Sigmoid colon (tissue), 7 donors: ENCODE data around the gene HSD17B10. TPM values are rescaled to one million over a fixed set of nuclear protein-coding genes. Genes with fewer than 3 reads are reported as not detected.
"Not testable (repeated sequence)": the region's sequence is repeated elsewhere in the genome, so short reads cannot be mapped to it uniquely, and the experiment has no call there.

ENCODE experiments used
- DNase-seq: peaks from one replicate; pipeline ENCODE4 v3.0.0-alpha.2; 2019
- H3K27ac ChIP-seq, 4 donors: fragments of 200-600 bp; sonication (generic); one replicate each; pipeline ENCODE4 v1.5.1; 2016 to 2019; ENCODE audit warnings: mild to moderate bottlenecking in 1 of 4
- H3K27me3 ChIP-seq, 3 donors: fragments of 200-600 bp; sonication (generic); one replicate each; pipeline ENCODE4 v1.5.1; 2019; ENCODE audit warnings: mild to moderate bottlenecking in 1 of 3
- H3K36me3 ChIP-seq, 4 donors: fragments of 200-600 bp; sonication (generic); one replicate each; pipeline ENCODE4 v1.5.1; 2016 to 2019
- H3K4me1 ChIP-seq, 4 donors: fragments of 200-600 bp; sonication (generic); one replicate each; pipeline ENCODE4 v1.5.1; 2017 to 2019
- H3K4me3 ChIP-seq, 4 donors: fragments of 200-600 bp; sonication (generic); one replicate each; pipeline ENCODE4 v1.5.1; 2017 to 2019; ENCODE audit warnings: mild to moderate bottlenecking in 2 of 4, moderate library complexity in 1 of 4
- H3K9me3 ChIP-seq, 4 donors: fragments of 200-600 bp in 3 of 4; sonication (generic) in 3 of 4; one replicate each; pipeline versions ENCODE4 v1.5.1 to v1.6.1; 2013 to 2019
- CTCF ChIP-seq, 4 experiments: fragments of 450-650 bp in 3 of 4; fragments of 200-600 bp in 1 of 4; IDR thresholded peaks; one replicate each; pipeline ENCODE4 v1.5.1; 2016 to 2019; ENCODE audit warnings: antibody characterized with exemption in 4 of 4, mild to moderate bottlenecking in 3 of 4, moderate library complexity in 2 of 4
- EP300 ChIP-seq, 4 donors: sonication (generic); formaldehyde crosslinking; IDR thresholded peaks; one replicate each; pipeline ENCODE4 v1.6.1; 2017; ENCODE audit warnings: antibody characterized with exemption in 4 of 4
- POLR2A ChIP-seq, 2 donors: fragments of 450-650 bp; IDR thresholded peaks; one replicate each; pipeline ENCODE4 v1.6.1; 2016; ENCODE audit warnings: antibody characterized with exemption in 2 of 2, mild to moderate bottlenecking in 2 of 2, moderate library complexity in 2 of 2
- POLR2AphosphoS5 ChIP-seq, 4 donors: sonication (generic); formaldehyde crosslinking; IDR thresholded peaks; one replicate each; pipeline ENCODE4 v1.6.1; 2017; ENCODE audit warnings: antibody characterized with exemption in 4 of 4
- WGBS, 2 donors: extraction: QIAGEN DNeasy Blood & Tissue Kit; methylation state at CpG; one replicate each; pipeline ENCODE4 v1.1.7; 2013; 5-methylcytosine and 5-hydroxymethylcytosine counted together
- intact Hi-C: fragments of 100-400 bp; cut with DNase I; formaldehyde crosslinking; loops from one replicate; pipeline ENCODE4 v1.15.1; 2023
- polyA plus RNA-seq, 3 donors: library from polyadenylated mRNA; stranded (reverse); fragments of 200-250 nt; gene quantifications; one replicate each; pipeline ENCODE4 v1.2.3, GENCODE V29; 2013
- total RNA-seq, 4 donors: library from RNA; depleted of rRNA; stranded (reverse); fragments of >200 nt; gene quantifications; one replicate each; pipeline ENCODE4 v1.1.0, GENCODE V29; 2016
- donor health status: healthy with polysubstance abuse.
- donor health status: Bipolar disorder and iron deficiency.
- donor health status: healthy.

The HSD17B10 gene
- total and polyA plus RNA-seq, 7 donors: 44.6 to 102 (median 67.4) TPM

- intact Hi-C loops: no loop called here
These were observed 45.1 kb upstream of the HSD17B10 start for GRCh38 chrX:53479301-53479700.

GRCh38 chrX:53476371-53476770 lies 42.2 kb upstream of the HSD17B10 start:
- no peak overlapping the region for H3K4me3 ChIP-seq
- no peaks in the 10 kb centered on the region for H3K4me1 ChIP-seq
- H3K27ac ChIP-seq: no peak overlapping the region
- no peaks in the 10 kb centered on the region for H3K36me3 ChIP-seq
- no peaks in the 10 kb centered on the region for H3K9me3 ChIP-seq
- TF ChIP-seq CTCF (IDR thresholded peaks at IDR 0.05) (no peak), POLR2AphosphoS5 (IDR thresholded peaks at IDR 0.05) (no peak), EP300 (IDR thresholded peaks at IDR 0.05) (no peak), POLR2A (IDR thresholded peaks at IDR 0.05) (no peak)
- DNase-seq: no peak
- intact Hi-C loops: no loop called here
- no peaks in the 10 kb centered on the region for H3K27me3 ChIP-seq
- WGBS, 2 donors: 42 to 59% methylated on average over 2 of the region's 2 CpGs

More at GRCh38 chrX:53479301-53479700, 45.1 kb upstream of the HSD17B10 start:
- no peak for TF ChIP-seq POLR2AphosphoS5 (IDR thresholded peaks at IDR 0.05)
- no peak for TF ChIP-seq EP300 (IDR thresholded peaks at IDR 0.05)
- TF ChIP-seq POLR2A (IDR thresholded peaks at IDR 0.05): no peak
- TF ChIP-seq CTCF (IDR thresholded peaks at IDR 0.05): no peak
- DNase-seq: no peak
- Histone ChIP-seq H3K4me1 (no peaks in the 10 kb centered on the region), H3K9me3 (no peaks in the 10 kb centered on the region), H3K27me3 (no peaks in the 10 kb centered on the region), H3K36me3 (no peaks in the 10 kb centered on the region), H3K4me3 (no peak overlapping the region), H3K27ac (no peak overlapping the region)
- WGBS, 2 donors: 79 to 86% methylated on average over 5 of the region's 5 CpGs

DNA sequence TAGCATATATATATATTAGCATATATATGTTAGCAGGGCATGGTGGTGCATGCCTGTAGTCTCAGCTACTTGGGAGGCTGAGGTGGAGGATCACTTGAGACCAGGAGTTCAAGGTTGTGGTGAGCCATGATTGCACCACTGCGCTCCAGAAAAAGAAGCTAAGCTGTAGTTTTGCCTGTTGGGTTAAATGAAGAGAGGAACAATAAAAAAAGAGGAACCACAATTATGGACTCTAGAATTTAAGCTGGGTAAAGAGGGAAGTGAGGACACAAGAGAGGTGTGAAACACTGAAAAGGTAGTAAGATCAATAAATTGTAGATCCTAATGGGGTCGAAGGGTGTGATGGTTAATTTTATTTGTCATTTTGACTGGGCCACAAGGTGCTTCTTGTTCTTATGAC lies 40.5 kb upstream of the HSD17B10 start:
- H3K9me3 ChIP-seq: no peaks in the 10 kb centered on the region
- H3K4me3 ChIP-seq: no peak overlapping the region
- no peak for DNase-seq
- H3K27ac ChIP-seq: no peak overlapping the region
- intact Hi-C loops: no loop called here
- H3K4me1 ChIP-seq: no peaks in the 10 kb centered on the region
- WGBS, 2 donors: 50 to 70% methylated on average over 2 of the region's 2 CpGs
- no peaks in the 10 kb centered on the region for H3K36me3 ChIP-seq
- TF ChIP-seq CTCF (IDR thresholded peaks at IDR 0.05): no peak
- no peak for TF ChIP-seq POLR2AphosphoS5 (IDR thresholded peaks at IDR 0.05)
- TF ChIP-seq EP300 (IDR thresholded peaks at IDR 0.05): no peak
- no peak for TF ChIP-seq POLR2A (IDR thresholded peaks at IDR 0.05)
- H3K27me3 ChIP-seq: no peaks in the 10 kb centered on the region

GRCh38 chrX:53471346-53471745 lies 37.2 kb upstream of the HSD17B10 start:
- TF ChIP-seq POLR2AphosphoS5 (IDR thresholded peaks at IDR 0.05) (no peak), CTCF (IDR thresholded peaks at IDR 0.05) (no peak), EP300 (IDR thresholded peaks at IDR 0.05) (no peak), POLR2A (IDR thresholded peaks at IDR 0.05) (no peak)
- no peaks in the 10 kb centered on the region for H3K4me1 ChIP-seq
- intact Hi-C loops: no loop called here
- WGBS, 2 donors: 79 to 88% methylated on average over 3 of the region's 3 CpGs
- no peak for DNase-seq
- H3K36me3 ChIP-seq: no peaks in the 10 kb centered on the region
- no peak overlapping the region for H3K4me3 ChIP-seq
- H3K27me3 ChIP-seq: no peaks in the 10 kb centered on the region
- H3K27ac ChIP-seq: no peak overlapping the region
- no peaks in the 10 kb centered on the region for H3K9me3 ChIP-seq

DNA sequence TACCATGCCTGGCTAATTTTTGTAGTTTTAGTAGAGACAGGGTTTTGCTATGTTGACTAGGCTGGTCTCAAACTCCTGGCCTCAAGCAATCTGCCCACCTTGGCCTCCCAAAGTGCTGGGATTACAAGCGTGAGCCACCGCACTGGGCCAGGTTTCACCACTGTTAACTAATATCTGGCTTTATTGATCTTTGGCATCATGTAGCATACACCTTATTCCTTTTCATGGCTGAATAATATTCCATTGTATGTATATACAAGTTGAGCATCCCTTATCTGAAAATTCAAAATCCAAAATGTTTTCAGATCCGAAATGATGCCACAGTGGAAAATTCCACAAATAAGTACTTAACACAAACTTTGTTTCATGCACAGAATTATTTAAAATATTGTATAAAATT lies 34.5 kb upstream of the HSD17B10 start:
- H3K9me3 ChIP-seq, DNase-seq, H3K4me3 ChIP-seq, intact Hi-C loops, H3K36me3 ChIP-seq, H3K27ac ChIP-seq, H3K27me3 ChIP-seq, H3K4me1 ChIP-seq: not testable (repeated sequence)
- WGBS, 2 donors: 96% methylated on average over 3 of the region's 3 CpGs
